Measurements from ENCODE around the gene RPN2.

The RPN2 gene

GRCh38 chr20:37200926-37201826, 22.0 kb downstream of the RPN2 start:
- no peak for TF ChIP-seq CTCF (conservative IDR thresholded peaks at IDR 0.05; ENCODE audit: control insufficient read depth, insufficient read depth, low read depth, low read length)
- DNase-seq (ENCODE audit: low read depth): peak; percentile 20
- H3K4me3 ChIP-seq (ENCODE audit: control insufficient read depth, low read depth, low read length): no peak overlapping the region

- no peak for DNase-seq (ENCODE audit: low read depth)
- TF ChIP-seq CTCF (conservative IDR thresholded peaks at IDR 0.05; ENCODE audit: control insufficient read depth, insufficient read depth, low read depth, low read length): no peak
- no peak overlapping the region for H3K4me3 ChIP-seq (ENCODE audit: control insufficient read depth, low read depth, low read length)
Observed at GRCh38 chr20:37201827-37202162, 22.7 kb downstream of the RPN2 start.

GRCh38 chr20:37202267-37202943, 23.3 kb downstream of the RPN2 start:
- DNase-seq (ENCODE audit: low read depth): peak; percentile 96
- no peak overlapping the region for H3K4me3 ChIP-seq (ENCODE audit: control insufficient read depth, low read depth, low read length)
- peak; percentile 86 for TF ChIP-seq CTCF (conservative IDR thresholded peaks at IDR 0.05; ENCODE audit: control insufficient read depth, insufficient read depth, low read depth, low read length)

GRCh38 chr20:37204056-37204455, 24.9 kb downstream of the RPN2 start:
- no peak overlapping the region for H3K4me3 ChIP-seq (ENCODE audit: control insufficient read depth, low read depth, low read length)
- DNase-seq (ENCODE audit: low read depth): no peak
- no peak for TF ChIP-seq CTCF (conservative IDR thresholded peaks at IDR 0.05; ENCODE audit: control insufficient read depth, insufficient read depth, low read depth, low read length)

- TF ChIP-seq CTCF (conservative IDR thresholded peaks at IDR 0.05; ENCODE audit: control insufficient read depth, insufficient read depth, low read depth, low read length): no peak
- no peak for DNase-seq (ENCODE audit: low read depth)
- no peak overlapping the region for H3K4me3 ChIP-seq (ENCODE audit: control insufficient read depth, low read depth, low read length)
Observed at GRCh38 chr20:37205130-37205529, 26.0 kb downstream of the RPN2 start.

GRCh38 chr20:37205794-37206193, 26.7 kb downstream of the RPN2 start:
- no peak for DNase-seq (ENCODE audit: low read depth)
- no peak overlapping the region for H3K4me3 ChIP-seq (ENCODE audit: control insufficient read depth, low read depth, low read length)
- no peak for TF ChIP-seq CTCF (conservative IDR thresholded peaks at IDR 0.05; ENCODE audit: control insufficient read depth, insufficient read depth, low read depth, low read length)
